GM12878 (cell line): Measurements from ENCODE around the gene MSH4.
A peak's percentile ranks its signal among the peaks of the same experiment; 100 is the strongest.

Experiments
- POLR2A ChIP-seq: IDR thresholded peaks from 2 replicates; pipeline ENCODE4 v1.6.1; 2011; ENCODE audit warnings: low read depth, mild to moderate bottlenecking, low read length
- TCF3 ChIP-seq: IDR thresholded peaks from 2 replicates; pipeline ENCODE4 v1.6.1; 2012; ENCODE audit warnings: low read depth, mild to moderate bottlenecking, low read length, borderline replicate concordance; ENCODE audit not compliant: insufficient read depth

- TF ChIP-seq POLR2A (peak; percentile 100), TCF3 (peak; percentile 84; the same call in 1 of the 2 replicates)
These were observed 10.5 kb upstream of the MSH4 start, which contains the start of gene RABGGTB for GRCh38 chr1:75785983-75786853.
